ES-I3 (cell line): ENCODE data around the gene TRIM17.

Source experiments
- H3K36me3 ChIP-seq: 2 replicates; pipeline ENCODE4 v1.6.1; 2013; ENCODE audit warnings: mild to moderate bottlenecking, low read length, control low read depth, moderate library complexity; ENCODE audit not compliant: insufficient read depth
- H3K4me1 ChIP-seq: 2 replicates; pipeline ENCODE4 v1.6.1; 2013; ENCODE audit warnings: mild to moderate bottlenecking, control low read depth, low read length; ENCODE audit not compliant: insufficient read depth
- H3K9ac ChIP-seq: 2 replicates; pipeline ENCODE4 v1.6.1; 2013; ENCODE audit warnings: low read depth, mild to moderate bottlenecking, low read length, moderate library complexity
- H3K9me3 ChIP-seq: 2 replicates; pipeline ENCODE4 v1.6.1; 2013; ENCODE audit warnings: mild to moderate bottlenecking, low read length, moderate library complexity; ENCODE audit not compliant: control insufficient read depth, insufficient read depth

The TRIM17 gene

DNA sequence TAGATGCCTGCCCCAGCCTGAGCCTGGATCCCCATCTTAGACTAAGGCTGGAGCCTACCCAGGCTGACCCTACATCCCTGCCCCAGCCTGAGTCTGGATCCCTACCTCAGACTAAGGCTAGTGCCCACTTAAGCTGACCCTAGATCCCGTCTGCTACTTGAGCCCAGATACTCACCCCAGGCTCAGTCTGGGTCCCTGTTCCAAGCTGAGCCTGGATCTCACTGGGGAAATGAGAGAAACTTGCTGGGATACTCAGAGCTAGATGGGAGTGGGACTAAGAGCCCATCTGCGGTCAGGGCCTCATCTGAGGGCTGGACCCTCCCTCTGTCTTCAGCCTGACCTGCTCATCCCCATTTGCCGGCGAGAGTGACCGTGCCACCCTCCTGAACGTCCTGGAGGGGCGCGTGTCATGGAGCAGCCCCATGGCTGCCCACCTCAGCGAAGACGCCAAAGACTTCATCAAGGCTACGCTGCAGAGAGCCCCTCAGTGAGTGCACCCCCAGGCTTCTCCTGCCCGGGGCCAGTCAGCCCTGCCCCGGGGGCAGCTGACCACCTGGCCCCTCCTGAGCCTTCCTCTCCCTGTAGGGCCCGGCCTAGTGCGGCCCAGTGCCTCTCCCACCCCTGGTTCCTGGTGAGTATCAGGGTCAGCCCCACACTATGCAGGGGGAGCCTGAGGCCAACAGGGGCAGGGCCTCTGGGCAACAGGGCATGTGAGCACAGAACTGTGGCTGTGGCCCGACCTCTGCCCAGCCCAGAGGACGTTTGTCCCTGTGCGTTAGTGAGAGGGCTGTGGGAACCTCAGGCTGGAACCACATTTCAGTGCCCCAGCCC is 46.8 kb downstream of the TRIM17 start:
- no peaks in the 10 kb centered on the region for H3K4me1 ChIP-seq
- no peaks in the 10 kb centered on the region for H3K36me3 ChIP-seq
- no peak overlapping the region for H3K9ac ChIP-seq
- no peaks in the 10 kb centered on the region for H3K9me3 ChIP-seq

DNA sequence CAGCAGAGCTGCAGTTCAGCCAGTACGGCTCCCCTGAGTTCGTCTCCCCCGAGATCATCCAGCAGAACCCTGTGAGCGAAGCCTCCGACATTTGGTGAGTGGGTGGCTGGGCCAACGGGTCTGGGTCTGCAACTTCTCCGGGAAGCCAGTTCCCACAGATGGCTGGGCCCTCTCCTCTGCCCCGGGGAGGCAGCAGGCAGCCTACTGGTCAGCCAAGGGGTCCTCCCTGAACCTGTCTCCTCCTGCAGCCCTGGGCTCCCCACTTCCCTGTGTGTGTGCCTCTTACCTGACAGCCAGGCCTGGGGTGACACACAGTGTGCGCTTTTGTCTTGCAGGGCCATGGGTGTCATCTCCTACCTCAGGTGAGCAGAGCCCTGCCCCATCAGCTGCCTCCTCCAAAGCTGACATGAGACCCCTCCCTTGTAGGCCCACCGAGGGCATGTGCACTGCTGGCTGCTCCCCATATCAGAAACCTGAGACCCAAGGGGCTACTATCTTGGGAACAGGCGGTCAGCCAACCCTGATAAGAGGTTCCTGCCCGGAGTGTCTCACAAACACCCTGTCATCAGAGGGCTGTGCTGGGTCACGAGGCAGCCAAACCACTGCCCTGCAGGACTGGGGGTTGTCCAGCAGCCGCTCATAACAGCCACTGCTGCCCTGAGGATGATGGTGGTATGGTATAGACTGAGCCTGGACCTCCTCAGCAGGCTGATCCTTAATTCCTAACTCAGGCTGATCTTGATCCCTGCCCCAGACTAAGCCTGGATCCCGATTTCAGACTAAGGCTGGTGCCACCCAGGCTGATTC is 47.7 kb downstream of the TRIM17 start:
- Histone ChIP-seq H3K9me3 (no peaks in the 10 kb centered on the region), H3K4me1 (no peaks in the 10 kb centered on the region), H3K9ac (no peak overlapping the region), H3K36me3 (no peaks in the 10 kb centered on the region)

DNA sequence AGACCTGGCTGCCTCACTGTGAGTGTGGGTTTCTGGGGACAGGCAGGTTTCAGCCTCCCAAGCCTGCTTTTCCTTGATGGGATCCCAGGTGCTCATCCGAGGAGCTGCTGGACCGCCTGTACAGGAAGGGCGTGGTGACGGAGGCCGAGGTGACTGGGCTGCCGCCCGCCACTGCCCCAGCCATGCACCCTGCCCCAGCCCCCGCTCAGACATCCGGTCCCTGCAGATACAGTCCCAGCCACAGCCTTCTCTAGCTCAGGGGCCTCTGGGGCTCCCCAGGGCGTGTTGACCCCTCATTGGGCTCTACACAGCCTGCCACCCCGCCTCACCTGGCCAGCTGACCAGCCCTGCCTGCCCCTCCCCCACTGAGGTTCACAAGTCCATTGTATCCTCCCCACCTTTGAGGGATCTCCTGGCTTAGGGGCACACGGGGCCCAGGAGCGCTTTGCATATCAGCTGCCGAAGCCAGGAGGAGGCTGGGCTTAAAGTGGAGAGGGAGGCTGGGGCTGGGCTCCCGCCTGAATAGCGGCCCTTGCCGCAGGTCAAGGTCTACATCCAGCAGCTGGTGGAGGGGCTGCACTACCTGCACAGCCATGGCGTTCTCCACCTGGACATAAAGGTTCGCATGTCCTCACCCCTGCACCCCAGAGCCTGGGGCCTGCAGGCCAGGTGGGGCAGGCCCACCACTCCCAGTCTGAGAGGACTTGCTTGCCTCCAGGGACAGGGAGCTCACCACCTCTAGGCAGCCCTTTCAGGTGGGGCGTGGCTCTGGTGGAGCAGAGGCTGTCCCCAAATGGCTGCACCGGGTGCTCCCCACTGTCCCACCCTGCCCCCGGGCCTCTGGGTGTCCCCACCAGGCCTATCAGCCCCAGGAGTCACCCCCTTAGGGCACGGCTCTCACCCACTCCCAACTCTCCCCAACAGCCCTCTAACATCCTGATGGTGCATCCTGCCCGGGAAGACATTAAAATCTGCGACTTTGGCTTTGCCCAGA is 48.6 kb downstream of the TRIM17 start:
- Histone ChIP-seq H3K9me3 (no peaks in the 10 kb centered on the region), H3K9ac (no peak overlapping the region), H3K4me1 (no peaks in the 10 kb centered on the region), H3K36me3 (no peaks in the 10 kb centered on the region)

DNA sequence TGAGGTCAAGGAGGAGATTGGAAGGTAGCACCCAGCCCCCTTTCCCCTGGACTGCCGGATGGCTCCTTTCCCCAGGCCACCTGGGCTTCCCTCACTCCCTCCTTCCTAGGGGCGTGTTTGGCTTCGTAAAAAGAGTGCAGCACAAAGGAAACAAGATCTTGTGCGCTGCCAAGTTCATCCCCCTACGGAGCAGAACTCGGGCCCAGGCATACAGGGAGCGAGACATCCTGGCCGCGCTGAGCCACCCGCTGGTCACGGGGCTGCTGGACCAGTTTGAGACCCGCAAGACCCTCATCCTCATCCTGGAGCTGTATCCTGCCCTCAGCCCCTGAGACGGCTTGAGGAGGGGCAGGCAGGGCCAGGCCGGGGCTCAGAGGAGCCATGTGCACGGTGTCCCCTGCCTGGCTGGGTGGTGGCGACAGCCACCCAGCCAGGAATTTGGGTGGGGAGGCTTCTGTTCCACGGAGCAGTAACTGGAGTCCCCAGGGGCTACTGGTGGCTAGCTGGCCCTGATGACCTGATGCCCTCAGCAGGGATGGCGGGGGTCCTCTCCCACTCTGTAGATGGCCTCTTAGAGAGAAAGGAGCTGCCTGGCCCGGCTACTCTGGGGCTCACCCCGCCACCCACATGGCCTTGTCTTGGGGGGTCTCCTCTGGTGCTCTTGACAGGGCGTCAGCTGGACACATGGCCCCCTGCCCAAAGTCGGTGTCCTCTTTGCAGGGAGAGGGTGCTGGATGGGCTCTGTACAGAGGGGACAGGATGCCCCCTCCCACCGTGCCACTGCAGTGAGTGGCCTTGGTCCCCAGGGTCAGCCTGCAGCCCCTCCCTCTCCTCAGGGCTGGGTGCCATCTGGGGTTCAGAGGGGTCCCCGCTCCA is 49.6 kb downstream of the TRIM17 start:
- Histone ChIP-seq H3K4me1 (no peaks in the 10 kb centered on the region), H3K9ac (no peak overlapping the region), H3K36me3 (no peaks in the 10 kb centered on the region), H3K9me3 (no peaks in the 10 kb centered on the region)

DNA sequence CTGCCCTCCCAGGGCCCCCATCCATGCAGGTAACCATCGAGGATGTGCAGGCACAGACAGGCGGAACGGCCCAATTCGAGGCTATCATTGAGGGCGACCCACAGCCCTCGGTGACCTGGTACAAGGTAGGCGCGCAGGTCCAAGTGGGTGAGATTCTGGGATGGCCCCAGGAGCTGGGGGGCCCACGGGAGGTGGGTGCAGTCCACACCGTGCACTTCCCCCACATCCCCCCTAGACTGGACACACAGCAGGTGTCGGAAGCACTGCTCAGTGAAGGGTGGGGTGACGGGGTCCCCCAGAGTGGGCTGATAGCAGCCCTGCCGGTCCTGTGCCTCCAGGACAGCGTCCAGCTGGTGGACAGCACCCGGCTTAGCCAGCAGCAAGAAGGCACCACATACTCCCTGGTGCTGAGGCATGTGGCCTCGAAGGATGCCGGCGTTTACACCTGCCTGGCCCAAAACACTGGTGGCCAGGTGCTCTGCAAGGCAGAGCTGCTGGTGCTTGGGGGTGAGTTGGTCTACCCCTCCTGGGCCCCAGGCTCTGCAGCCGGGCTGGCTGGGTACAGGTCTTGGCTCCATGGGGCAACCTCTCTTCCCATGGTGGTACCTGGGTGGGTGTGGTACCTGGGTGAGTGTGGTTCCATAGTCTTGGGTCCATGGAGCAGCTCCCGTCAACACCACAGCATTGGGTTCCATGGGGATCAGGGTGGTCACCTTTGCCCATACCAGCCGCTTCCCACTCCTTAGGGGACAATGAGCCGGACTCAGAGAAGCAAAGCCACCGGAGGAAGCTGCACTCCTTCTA is 50.4 kb downstream of the TRIM17 start:
- no peak overlapping the region for H3K9ac ChIP-seq
- H3K9me3 ChIP-seq = no peaks in the 10 kb centered on the region
- no peaks in the 10 kb centered on the region for H3K36me3 ChIP-seq
- no peaks in the 10 kb centered on the region for H3K4me1 ChIP-seq

DNA sequence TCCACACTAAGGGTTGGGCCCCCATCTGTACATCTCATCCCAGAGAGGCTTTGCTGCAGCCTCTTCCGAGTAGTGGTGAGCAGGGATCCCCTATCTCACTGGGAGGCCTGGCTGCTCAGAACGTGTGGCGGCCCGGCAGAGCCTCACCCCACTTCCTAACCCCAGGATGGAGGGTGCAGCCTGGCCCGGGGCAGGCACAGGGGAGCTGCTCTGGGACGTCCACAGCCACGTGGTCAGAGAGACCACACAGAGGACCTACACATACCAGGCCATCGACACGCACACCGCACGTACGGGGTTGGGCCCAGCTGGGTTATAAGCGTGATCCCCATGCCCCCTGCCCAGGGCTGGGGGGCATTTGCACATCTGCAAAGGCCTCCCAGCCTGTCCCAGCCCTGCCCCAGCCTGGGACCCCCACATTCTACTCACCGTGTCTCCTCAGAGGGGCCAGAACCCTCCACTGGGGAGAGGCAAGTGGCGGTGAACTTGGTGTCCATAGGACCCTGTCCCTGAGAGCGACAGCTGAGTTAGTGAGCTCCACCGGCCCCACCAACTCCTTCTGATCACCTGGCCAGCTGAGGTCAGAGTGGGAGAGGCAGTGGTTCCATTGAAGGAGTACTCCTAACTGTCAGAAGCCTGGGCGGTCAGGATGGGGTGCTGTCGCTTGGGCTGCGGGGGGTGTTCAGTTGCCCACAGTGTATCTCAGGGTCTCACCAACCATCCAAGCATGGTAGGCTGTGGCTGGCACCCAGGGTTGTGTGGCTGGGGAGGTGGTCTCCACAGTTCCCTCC is 51.2 kb downstream of the TRIM17 start:
- no peaks in the 10 kb centered on the region for H3K9me3 ChIP-seq
- H3K4me1 ChIP-seq = no peaks in the 10 kb centered on the region
- H3K9ac ChIP-seq = no peak overlapping the region
- no peaks in the 10 kb centered on the region for H3K36me3 ChIP-seq

DNA sequence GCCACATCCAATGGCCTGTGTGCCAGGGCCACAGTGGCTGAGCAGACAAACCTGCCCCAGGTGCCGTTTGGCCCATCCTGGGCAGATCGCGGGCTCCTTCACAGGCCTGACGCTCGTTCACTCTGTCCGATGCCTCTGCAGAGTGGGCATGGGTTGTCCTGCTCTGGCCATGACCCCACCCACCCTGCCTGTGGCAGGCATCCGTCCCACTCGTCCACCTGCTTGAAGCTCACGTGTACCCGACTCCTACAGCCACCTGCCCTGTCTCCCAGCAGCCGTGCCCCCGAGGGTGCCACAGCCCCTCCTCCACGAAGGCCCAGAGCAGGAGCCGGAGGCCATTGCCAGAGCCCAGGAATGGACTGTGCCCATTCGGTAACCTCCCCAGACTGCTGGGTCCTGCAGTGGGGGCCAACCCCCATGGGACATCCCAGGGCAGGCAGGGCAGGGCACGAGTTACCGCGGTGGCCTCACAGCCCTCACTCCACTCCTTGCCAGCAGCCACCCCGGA is 51.9 kb downstream of the TRIM17 start:
- Histone ChIP-seq H3K36me3 (no peaks in the 10 kb centered on the region), H3K9me3 (no peaks in the 10 kb centered on the region), H3K9ac (no peak overlapping the region), H3K4me1 (no peaks in the 10 kb centered on the region)

DNA sequence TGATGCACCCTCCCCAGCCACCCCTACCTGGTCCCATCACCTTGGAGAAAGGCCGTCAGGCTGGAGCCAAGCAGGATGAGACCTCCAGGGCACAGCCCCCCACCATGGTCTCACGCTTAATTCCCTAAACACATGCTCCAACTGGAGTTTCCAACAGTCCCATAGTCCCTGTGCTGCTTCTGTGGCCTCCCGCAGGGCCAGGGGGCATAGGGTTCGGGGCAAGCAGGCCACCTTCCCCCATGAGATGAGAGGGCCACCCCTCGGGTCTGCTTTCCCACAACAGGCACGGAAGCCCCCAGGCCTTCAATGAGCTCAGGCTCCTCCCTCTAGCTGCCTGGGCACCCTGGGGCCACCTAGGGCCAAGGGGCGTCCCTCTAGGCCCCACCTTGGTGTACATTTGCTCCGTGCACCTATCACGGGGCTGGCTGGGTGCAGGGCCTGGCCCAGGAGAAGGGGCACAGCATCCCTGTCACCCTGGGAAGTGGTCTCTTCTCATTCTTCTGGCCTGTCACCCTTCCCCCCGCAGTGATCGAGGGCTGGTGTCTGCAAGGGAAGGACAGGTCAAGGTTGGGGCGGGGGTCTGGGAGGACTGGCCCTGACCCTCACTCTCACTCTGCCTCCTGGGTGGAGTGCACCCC is 52.5 kb downstream of the TRIM17 start:
- H3K9me3 ChIP-seq = no peaks in the 10 kb centered on the region
- H3K36me3 ChIP-seq = no peaks in the 10 kb centered on the region
- H3K9ac ChIP-seq = no peak overlapping the region
- H3K4me1 ChIP-seq = no peaks in the 10 kb centered on the region

DNA sequence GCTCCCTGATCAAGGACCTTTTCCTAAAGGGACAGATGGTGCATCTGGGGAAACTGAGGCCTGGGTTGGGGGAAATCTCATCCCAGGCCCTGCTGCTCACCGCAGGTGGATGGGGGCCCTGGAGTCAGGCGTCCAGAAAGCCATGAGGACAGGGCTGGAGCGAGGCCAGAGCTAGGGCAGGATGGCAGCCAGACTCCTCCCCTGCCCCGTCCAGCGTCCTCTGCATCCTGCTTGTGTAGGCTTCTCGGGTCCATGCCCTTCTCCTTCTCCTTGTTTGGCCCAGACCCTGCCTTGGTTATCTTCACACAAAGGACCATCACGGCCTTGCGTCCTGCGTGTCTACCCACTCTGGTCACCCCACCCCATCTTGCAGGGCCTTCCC is 53.0 kb downstream of the TRIM17 start:
- no peaks in the 10 kb centered on the region for H3K9me3 ChIP-seq
- no peaks in the 10 kb centered on the region for H3K36me3 ChIP-seq
- no peaks in the 10 kb centered on the region for H3K4me1 ChIP-seq
- H3K9ac ChIP-seq = no peak overlapping the region

DNA sequence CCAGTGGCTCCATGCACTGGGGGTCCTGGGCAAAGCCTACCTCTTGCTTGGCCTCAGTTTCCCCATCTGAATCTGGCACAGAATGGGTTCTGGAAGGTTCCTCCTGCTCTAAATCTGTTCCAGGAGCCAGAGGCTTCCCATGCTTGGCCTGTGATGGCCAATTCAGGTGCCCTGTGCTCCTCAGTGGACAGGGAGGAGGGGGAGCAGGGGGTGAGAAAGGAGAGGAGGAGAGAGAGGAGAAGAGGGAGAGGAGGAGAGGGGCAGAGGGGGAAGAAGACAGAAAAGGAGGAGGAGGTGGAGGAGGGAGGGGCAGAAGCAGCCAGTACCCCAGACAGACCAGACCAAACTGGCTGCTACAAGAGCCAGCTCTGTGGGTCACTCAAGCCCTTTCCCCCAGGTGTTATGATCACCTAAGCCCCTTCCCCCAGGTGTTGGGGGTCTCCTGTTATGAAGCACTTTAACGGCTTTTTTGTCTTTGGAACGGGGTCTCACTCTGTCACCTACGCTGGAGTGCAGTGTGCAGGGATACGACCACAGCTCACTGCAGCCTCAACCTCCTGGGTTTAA is 53.7 kb downstream of the TRIM17 start:
- Histone ChIP-seq H3K4me1 (no peaks in the 10 kb centered on the region), H3K9me3 (no peaks in the 10 kb centered on the region), H3K36me3 (no peaks in the 10 kb centered on the region), H3K9ac (no peak overlapping the region)

DNA sequence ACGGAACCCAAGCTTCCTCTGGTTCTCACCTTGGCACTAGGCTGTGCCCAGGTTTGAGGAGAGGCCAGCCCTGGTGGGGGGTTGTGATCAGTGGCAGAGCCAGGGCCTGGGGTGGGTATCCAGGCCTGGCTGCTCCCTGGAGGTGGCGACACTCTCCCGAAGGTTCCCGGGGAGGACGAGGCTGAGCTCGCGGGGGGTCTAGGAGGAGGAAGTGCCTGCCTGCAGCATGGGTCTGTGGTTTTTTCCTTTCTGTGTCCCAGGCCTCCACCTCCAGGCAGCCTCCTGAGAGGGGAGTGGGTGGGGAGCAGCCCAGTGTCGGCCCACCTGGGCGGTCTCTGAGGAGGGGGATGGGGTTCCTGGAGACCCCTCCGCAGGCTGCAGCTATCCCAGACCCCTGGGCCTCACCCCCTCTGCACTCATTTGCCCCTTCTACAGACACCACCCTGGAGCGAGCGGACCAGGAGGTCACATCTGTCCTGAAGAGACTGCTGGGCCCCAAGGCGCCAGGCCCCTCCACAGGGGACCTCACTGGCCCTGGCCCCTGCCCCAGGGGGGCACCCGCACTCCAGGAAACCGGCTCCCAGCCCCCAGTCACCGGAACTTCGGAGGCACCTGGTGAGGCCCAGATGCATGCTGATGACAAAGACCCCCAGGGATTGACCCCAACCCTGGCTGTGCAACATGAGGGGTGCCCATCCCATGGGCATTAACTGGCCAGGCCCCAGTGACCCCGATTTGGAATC is 54.3 kb downstream of the TRIM17 start:
- Histone ChIP-seq H3K36me3 (no peaks in the 10 kb centered on the region), H3K9me3 (no peaks in the 10 kb centered on the region), H3K9ac (no peak overlapping the region), H3K4me1 (no peaks in the 10 kb centered on the region)
